ENCODE measurements around the gene COQ10A. TPM values are rescaled to one million over a fixed set of nuclear protein-coding genes. Genes with fewer than 3 reads are reported as not detected.

The COQ10A gene
- total RNA-seq, 1 experiment from 2014 or later, result 20.8 TPM

GRCh38 chr12:56315249-56315621, 48.5 kb downstream of the COQ10A start:
- DNase-seq (ENCODE audit: low read depth), result no peak

DNA sequence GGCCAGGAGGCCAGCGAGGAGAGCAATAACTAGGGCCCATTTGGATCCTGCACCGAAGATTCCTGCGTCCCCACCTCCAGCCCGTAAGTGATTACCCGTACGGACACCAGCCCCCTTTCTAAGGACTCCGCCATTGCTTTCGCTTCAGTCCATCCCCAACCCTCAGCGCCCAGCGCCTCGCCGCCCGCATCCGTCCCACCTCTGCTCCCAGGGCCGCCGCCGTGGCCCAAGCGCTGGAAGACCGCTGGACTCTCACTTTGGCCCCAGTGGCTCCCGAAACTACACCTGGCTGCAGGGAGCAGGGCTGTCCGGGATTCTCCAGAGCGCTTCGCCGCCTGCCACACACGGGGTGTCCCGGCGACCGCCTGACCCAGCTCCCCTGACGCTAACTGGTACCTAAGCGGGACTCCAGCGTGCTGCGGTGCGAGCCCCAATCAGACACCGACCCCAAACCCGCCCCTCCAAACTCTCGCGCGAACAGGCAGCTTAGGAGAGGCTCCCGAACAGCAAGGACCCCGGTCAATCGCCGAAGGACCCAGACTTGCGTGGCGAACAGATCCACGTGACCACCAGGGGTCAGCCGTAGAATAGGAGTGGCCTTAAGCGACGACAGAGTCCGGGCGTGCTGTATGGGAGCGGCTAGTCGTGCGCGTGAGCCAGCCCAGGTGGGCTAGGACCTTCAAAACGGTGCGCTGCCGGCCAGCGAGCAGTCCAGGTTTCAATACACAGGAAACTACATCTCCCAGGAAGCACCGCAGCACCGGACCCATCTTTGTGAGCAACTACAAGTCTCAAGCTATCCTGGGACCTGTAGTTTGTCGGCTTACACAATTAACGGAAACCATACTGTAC, 49.1 kb downstream of the COQ10A start, which contains the start of gene CNPY2:
CNPY2 (minus strand) TSS at position 367 of the 852 bp plus-strand sequence. CDS start 771 bp downstream, outside the sequence.
- peak; percentile 97 for DNase-seq (ENCODE audit: low read depth)

DNA sequence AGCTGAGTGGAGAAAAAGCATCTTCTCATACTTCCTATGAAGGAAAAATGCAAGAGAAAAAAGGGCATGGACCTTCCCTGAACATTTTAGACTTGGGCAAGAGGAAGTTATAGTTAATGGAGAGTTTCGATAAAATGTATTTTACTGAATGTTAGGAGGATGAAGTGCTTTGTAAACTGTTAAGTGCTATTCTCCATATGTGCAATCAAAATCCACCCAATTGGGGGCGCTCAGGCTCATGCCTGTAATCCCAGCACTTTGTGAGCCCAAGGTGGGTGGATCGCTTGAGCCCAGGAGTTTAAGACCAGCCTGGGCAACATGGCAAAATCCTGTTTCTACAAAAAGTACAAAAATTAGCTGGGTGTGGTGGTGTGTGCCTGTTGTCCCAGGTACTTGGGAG, 50.9 kb downstream of the COQ10A start:
- no peak for DNase-seq (ENCODE audit: low read depth)

Other genes with a start within 250 kb of the COQ10A start
- gene IKZF4, start 245.9 kb upstream of the COQ10A start, total RNA-seq (2014; rRNA removed), result 2.2 and 3.4 TPM in 2 replicates
- 414 and 1,103 TPM in 2 replicates for gene RPS26, start 225.0 kb upstream of the COQ10A start, total RNA-seq (2014; rRNA removed)
- 1.7 TPM in 1 of 2 replicates, not detected in the other for gene ERBB3, start 186.8 kb upstream of the COQ10A start, total RNA-seq (2014; rRNA removed)
- gene PA2G4, start 162.4 kb upstream of the COQ10A start, total RNA-seq (2014; rRNA removed), result 247 and 307 TPM in 2 replicates
- gene RPL41, start 150.3 kb upstream of the COQ10A start, total RNA-seq (2014; rRNA removed), result 1,853 and 1,922 TPM in 2 replicates
- 3.6 and 3.8 TPM in 2 replicates for gene ZC3H10, start 148.7 kb upstream of the COQ10A start, total RNA-seq (2014; rRNA removed)
- gene ESYT1, start 138.7 kb upstream of the COQ10A start, total RNA-seq (2014; rRNA removed), result 169 and 173 TPM in 2 replicates
- 130 and 136 TPM in 2 replicates for gene MYL6B, start 114.4 kb upstream of the COQ10A start, total RNA-seq (2014; rRNA removed)
- 1,787 and 1,859 TPM in 2 replicates for gene MYL6, start 108.6 kb upstream of the COQ10A start, total RNA-seq (2014; rRNA removed)
- gene SMARCC2, start 77.5 kb upstream of the COQ10A start, total RNA-seq (2014; rRNA removed), result 41.6 and 60.4 TPM in 2 replicates
- 50.3 and 52.8 TPM in 2 replicates for gene RNF41, start 45.0 kb upstream of the COQ10A start, total RNA-seq (2014; rRNA removed)
- gene NABP2, start 42.6 kb upstream of the COQ10A start, total RNA-seq (2014; rRNA removed), result 47.1 and 57.1 TPM in 2 replicates
- not detected in 2 replicates for gene SLC39A5, start 36.9 kb upstream of the COQ10A start, total RNA-seq (2014; rRNA removed)
- gene ANKRD52, start 8.6 kb upstream of the COQ10A start, total RNA-seq (2014; rRNA removed), result 32.6 and 36.9 TPM in 2 replicates
- gene CS, start 33.4 kb downstream of the COQ10A start, total RNA-seq (2014; rRNA removed), result 156 and 159 TPM in 2 replicates
- 96.3 and 118 TPM in 2 replicates for gene CNPY2, start 49.0 kb downstream of the COQ10A start, total RNA-seq (2014; rRNA removed)
- gene PAN2, start 67.1 kb downstream of the COQ10A start, total RNA-seq (2014; rRNA removed), result 17.3 and 29.0 TPM in 2 replicates
- gene IL23A, start 71.9 kb downstream of the COQ10A start, total RNA-seq (2014; rRNA removed), result 0.29 TPM in 1 of 2 replicates, not detected in the other
- gene STAT2, start 93.2 kb downstream of the COQ10A start, total RNA-seq (2014; rRNA removed), result 111 and 187 TPM in 2 replicates
- not detected in 2 replicates for gene APOF, start 95.9 kb downstream of the COQ10A start, total RNA-seq (2014; rRNA removed)
- 25.3 and 25.9 TPM in 2 replicates for gene TIMELESS, start 182.5 kb downstream of the COQ10A start, total RNA-seq (2014; rRNA removed)
- not detected in 2 replicates for gene MIP, start 187.7 kb downstream of the COQ10A start, total RNA-seq (2014; rRNA removed)
- gene SPRYD4, start 201.6 kb downstream of the COQ10A start, total RNA-seq (2014; rRNA removed), result 2.1 and 2.6 TPM in 2 replicates
- not detected in 2 replicates for gene GLS2, start 221.2 kb downstream of the COQ10A start, total RNA-seq (2014; rRNA removed)

Data from LHCN-M2 (cell line).